ENCODE measurements around the gene BCORL1. TPM values are rescaled to one million over a fixed set of nuclear protein-coding genes. Genes with fewer than 3 reads are reported as not detected.

BCORL1 gene, protein sequence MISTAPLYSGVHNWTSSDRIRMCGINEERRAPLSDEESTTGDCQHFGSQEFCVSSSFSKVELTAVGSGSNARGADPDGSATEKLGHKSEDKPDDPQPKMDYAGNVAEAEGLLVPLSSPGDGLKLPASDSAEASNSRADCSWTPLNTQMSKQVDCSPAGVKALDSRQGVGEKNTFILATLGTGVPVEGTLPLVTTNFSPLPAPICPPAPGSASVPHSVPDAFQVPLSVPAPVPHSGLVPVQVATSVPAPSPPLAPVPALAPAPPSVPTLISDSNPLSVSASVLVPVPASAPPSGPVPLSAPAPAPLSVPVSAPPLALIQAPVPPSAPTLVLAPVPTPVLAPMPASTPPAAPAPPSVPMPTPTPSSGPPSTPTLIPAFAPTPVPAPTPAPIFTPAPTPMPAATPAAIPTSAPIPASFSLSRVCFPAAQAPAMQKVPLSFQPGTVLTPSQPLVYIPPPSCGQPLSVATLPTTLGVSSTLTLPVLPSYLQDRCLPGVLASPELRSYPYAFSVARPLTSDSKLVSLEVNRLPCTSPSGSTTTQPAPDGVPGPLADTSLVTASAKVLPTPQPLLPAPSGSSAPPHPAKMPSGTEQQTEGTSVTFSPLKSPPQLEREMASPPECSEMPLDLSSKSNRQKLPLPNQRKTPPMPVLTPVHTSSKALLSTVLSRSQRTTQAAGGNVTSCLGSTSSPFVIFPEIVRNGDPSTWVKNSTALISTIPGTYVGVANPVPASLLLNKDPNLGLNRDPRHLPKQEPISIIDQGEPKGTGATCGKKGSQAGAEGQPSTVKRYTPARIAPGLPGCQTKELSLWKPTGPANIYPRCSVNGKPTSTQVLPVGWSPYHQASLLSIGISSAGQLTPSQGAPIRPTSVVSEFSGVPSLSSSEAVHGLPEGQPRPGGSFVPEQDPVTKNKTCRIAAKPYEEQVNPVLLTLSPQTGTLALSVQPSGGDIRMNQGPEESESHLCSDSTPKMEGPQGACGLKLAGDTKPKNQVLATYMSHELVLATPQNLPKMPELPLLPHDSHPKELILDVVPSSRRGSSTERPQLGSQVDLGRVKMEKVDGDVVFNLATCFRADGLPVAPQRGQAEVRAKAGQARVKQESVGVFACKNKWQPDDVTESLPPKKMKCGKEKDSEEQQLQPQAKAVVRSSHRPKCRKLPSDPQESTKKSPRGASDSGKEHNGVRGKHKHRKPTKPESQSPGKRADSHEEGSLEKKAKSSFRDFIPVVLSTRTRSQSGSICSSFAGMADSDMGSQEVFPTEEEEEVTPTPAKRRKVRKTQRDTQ (N-terminal part only)
- total RNA-seq (2012; rRNA removed) (0.28 and 0.54 TPM in 2 replicates), polyA plus RNA-seq (2012; rRNA removed) (1.6 and 2.1 TPM in 2 replicates), Bru-seq, nascent RNA (percentile 54 among the genes with signal in this experiment), BruChase-seq, experiment 1, labeled RNA remaining after a 6-hour chase (percentile 61 among the genes with signal in this experiment), BruChase-seq, experiment 2, labeled RNA remaining after a 2-hour chase (percentile 70 among the genes with signal in this experiment)
- 1.1 and 1.4 TPM in 2 replicates for polyA plus RNA-seq (2012; cell fraction: cytosol; rRNA removed)
- 2.8 and 3.2 TPM in 2 replicates for polyA plus RNA-seq (2012; cell fraction: nucleus; rRNA removed; ENCODE audit: low replicate concordance)
- long read RNA-seq, partial matches to known transcripts, result 5 of 6 reads
- long read RNA-seq, other reads (novel, unspliced or antisense), result 1 of 6 reads

DNA sequence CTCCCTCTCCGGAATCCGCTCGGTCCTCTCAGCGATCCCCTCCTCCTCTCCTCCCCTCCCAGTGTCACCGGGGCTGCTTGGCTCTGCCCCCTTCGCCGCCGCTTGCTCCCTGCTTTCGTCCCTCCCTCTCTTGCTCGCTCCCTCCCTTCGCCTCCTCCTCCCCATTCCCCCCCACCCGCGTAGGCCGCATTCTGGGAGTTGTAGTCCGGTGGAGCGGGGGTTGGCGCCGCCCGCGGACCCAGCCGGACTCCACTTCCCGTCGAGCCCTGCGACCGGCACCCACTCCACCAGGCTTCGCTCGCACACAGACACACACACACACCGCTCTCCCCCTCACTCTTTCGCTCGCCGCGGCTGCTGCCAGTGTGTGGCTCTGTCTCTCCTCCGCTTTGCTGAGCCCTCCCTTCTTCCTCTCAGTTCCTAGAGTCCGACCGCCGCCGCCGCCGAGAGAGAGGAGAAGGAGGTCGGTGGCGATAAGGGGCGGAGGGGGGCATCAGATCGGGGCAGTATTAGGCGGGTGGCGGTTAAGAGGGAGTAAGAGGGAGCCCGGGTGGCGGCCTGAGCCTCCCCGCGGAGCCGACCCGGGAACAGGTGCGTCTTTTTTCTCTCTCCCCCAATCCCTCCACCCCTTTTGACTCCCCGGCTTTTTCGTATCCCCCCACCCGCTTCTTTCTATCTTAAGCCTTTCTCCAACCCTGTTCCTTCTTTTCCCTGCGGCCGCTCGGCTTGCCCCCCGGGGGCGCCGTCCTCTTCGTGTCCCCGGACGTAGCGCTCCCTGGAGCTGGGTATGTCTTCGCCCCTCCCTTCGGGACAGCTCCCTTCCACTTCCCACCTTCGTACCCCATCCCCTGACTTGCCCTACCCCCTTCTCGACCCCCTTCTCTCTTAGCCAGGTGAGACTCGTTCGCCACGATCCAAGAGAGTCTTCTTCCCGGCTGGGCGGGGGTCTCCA, at the start of gene BCORL1:
Gene BCORL1, plus strand, starts transcription at position 336 of the 952 bp plus-strand sequence. CDS start 22,597 bp downstream, outside the sequence.
- Histone ChIP-seq H2AK9ac (replicated peaks; ENCODE audit: low read depth, low read length, poor library complexity) (peak within 1 kb of the TSS; percentile 85), H2AFZ (replicated peaks; ENCODE audit: low read length, poor library complexity) (peak within 1 kb of the TSS; percentile 91), H3K56ac (ENCODE audit: extremely low read depth, insufficient read depth, low read length) (no peak within 1 kb of the TSS), H4K5ac (ENCODE audit: low read depth, low read length) (no peak within 1 kb of the TSS), H2BK5ac (ENCODE audit: low read depth, low read length, poor library complexity, severe bottlenecking) (no peak within 1 kb of the TSS), H3K4ac (ENCODE audit: low read depth, low read length) (peak within 1 kb of the TSS; percentile 43), H3K27ac (ENCODE audit: insufficient read depth, low read length) (no peak within 1 kb of the TSS), H2BK15ac (ENCODE audit: low read depth, low read length) (no peak within 1 kb of the TSS), H4K8ac (ENCODE audit: low read depth in 2 of 2, low read length in 2 of 2) (no peak within 1 kb of the TSS; a peak in 1 of 4 replicates), H3K14ac (replicated peaks; ENCODE audit: low read depth, low read length) (no peak within 1 kb of the TSS; the same call in 1 of the 2 replicates), H3K4me3 (ENCODE audit: insufficient read depth, low read depth, low read length) (peak within 1 kb of the TSS; percentile 71), H3K9me3 (ENCODE audit: control insufficient read depth, insufficient read depth, low read length) (no peaks in the 10 kb centered on the region), H2AK5ac (ENCODE audit: low read depth, low read length) (0 out of 2 replicates have a peak within 1 kb of the TSS, but pooled peaks have one; percentile 16), H3K79me1 (ENCODE audit: low read depth in 1 of 2, low read length in 2 of 2) (peaks cover 0 to 8% of the 10 kb centered on the region in 2 experiments; a peak in 3 of 4 replicates), H3K9me1 (ENCODE audit: insufficient read depth, low read length) (no peaks in the 10 kb centered on the region), H4K91ac (ENCODE audit: insufficient read depth, low read depth, low read length) (no peak within 1 kb of the TSS), H2BK20ac (ENCODE audit: low read depth, low read length) (no peak within 1 kb of the TSS), H4K20me1 (ENCODE audit: insufficient read depth, low read length) (no peaks in the 10 kb centered on the region), H2BK120ac (ENCODE audit: low read depth, low read length) (no peak within 1 kb of the TSS), H3K18ac (ENCODE audit: low read depth, low read length) (no peak within 1 kb of the TSS), H3K27me3 (ENCODE audit: control insufficient read depth, insufficient read depth, low read length) (peaks cover 12% of the 10 kb centered on the region), H3K36me3 (ENCODE audit: control insufficient read depth, insufficient read depth, low read length) (no peaks in the 10 kb centered on the region), H3K4me2 (ENCODE audit: low read depth, low read length) (peak within 1 kb of the TSS; percentile 95), H3K4me1 (ENCODE audit: control insufficient read depth, insufficient read depth, low read length) (no peaks in the 10 kb centered on the region), H3K9ac (ENCODE audit: low read depth, low read length) (peak within 1 kb of the TSS; percentile 13; the same call in 1 of the 2 replicates), H3K23ac (ENCODE audit: low read depth, low read length) (0 out of 2 replicates have a peak within 1 kb of the TSS, but pooled peaks have one; percentile 42)
- TF ChIP-seq BHLHE40 (IDR thresholded peaks at IDR 0.05; ENCODE audit: low read depth, low read length), result no peak
- TF ChIP-seq MAZ (IDR thresholded peaks at IDR 0.05; ENCODE audit: borderline replicate concordance, low read depth, low read length), result peak; percentile 100
- TF ChIP-seq, protein P1, sequence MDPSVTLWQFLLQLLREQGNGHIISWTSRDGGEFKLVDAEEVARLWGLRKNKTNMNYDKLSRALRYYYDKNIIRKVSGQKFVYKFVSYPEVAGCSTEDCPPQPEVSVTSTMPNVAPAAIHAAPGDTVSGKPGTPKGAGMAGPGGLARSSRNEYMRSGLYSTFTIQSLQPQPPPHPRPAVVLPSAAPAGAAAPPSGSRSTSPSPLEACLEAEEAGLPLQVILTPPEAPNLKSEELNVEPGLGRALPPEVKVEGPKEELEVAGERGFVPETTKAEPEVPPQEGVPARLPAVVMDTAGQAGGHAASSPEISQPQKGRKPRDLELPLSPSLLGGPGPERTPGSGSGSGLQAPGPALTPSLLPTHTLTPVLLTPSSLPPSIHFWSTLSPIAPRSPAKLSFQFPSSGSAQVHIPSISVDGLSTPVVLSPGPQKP (IDR thresholded peaks at IDR 0.05; ENCODE audit: borderline replicate concordance, low read depth, low read length), result no peak
- TF ChIP-seq RCOR1 (IDR thresholded peaks at IDR 0.05; ENCODE audit: insufficient replicate concordance, low read length), result no peak
- peak; percentile 64; the same call in 1 of the 2 replicates for TF ChIP-seq MXI1 (IDR thresholded peaks at IDR 0.05; ENCODE audit: borderline replicate concordance, low read depth, low read length)
- peak; percentile 78 for TF ChIP-seq POLR2A (IDR thresholded peaks at IDR 0.05; ENCODE audit: low read depth, low read length)
- intact Hi-C loops (cut with micrococcal nuclease) (loop anchor here (2.0 kb wide), 1 partner anchor 52 kb away; no protein-coding TSS in a partner anchor), in situ Hi-C loops (cut with MboI; ENCODE audit: low sequenced_read_pairs) (no loop called here), dilution Hi-C loops (cut with HindIII; ENCODE audit: low sequenced_read_pairs, unreplicated experiment) (no loop called here)
- ATAC-seq (ENCODE audit: low read depth), result peak; percentile 84
- BruUV-seq (replicated peaks), result no TSS peak
- DNase-seq, result peak; percentile 89
- 53% methylated on average over 3 of the region's 74 CpGs; no CpG with 5 or more reads in 1 of the 2 experiments for WGBS, 2 experiments (ENCODE audit: extremely low coverage in 2 of 2, insufficient read length in 1 of 2)
- POLR2A ChIA-PET (ENCODE audit: unreplicated experiment), result interaction anchor here (0.6 kb wide), 1 partner anchor 262 kb away, joined by 3 read pairs; no protein-coding TSS in a partner anchor
- CTCF ChIA-PET, result no interaction called here

Data from IMR-90 (cell line).